Measurements from ENCODE around the gene SDCCAG8. TPM values are rescaled to one million over a fixed set of nuclear protein-coding genes. Genes with fewer than 3 reads are reported as not detected.
"Not testable (repeated sequence)": the region's sequence is repeated elsewhere in the genome, so short reads cannot be mapped to it uniquely, and the experiment has no call there.

Gene SDCCAG8
- total RNA-seq, 4 donors from 2014 or later: 30.2 to 46.4 (median 36.7) TPM

GRCh38 chr1:243335292-243335691, 79.5 kb downstream of the SDCCAG8 start:
- TF ChIP-seq CTCF (IDR thresholded peaks at IDR 0.05) (no peak), POLR2A (IDR thresholded peaks at IDR 0.05) (no peak), POLR2AphosphoS5 (IDR thresholded peaks at IDR 0.05) (no peak), EP300 (IDR thresholded peaks at IDR 0.05) (no peak)
- peaks cover 0 to 77% of the 10 kb centered on the region in 2 donors for H3K36me3 ChIP-seq
- H3K4me3 ChIP-seq: no peak overlapping the region
- no peak for ATAC-seq
- no peaks in the 10 kb centered on the region for H3K4me1 ChIP-seq
- WGBS, 2 donors (ENCODE audit: low coverage in 1 of 2): 93 to 95% methylated on average over 2 to 3 of the region's 3 CpGs
- no peaks in the 10 kb centered on the region for H3K27me3 ChIP-seq
- H3K27ac ChIP-seq: no peak overlapping the region
- H3K9me3 ChIP-seq: no peaks in the 10 kb centered on the region

- Histone ChIP-seq H3K36me3 (peaks cover 0 to 71% of the 10 kb centered on the region in 2 donors), H3K27me3 (no peaks in the 10 kb centered on the region), H3K4me1 (no peaks in the 10 kb centered on the region), H3K27ac (no peak overlapping the region), H3K9me3 (no peaks in the 10 kb centered on the region), H3K4me3 (no peak overlapping the region)
- TF ChIP-seq EP300 (IDR thresholded peaks at IDR 0.05) (no peak), POLR2A (IDR thresholded peaks at IDR 0.05) (no peak), POLR2AphosphoS5 (IDR thresholded peaks at IDR 0.05) (no peak), CTCF (IDR thresholded peaks at IDR 0.05) (no peak)
- 94 to 100% methylated on average over 1 to 2 of the region's 2 CpGs for WGBS, 2 donors (ENCODE audit: low coverage in 1 of 2)
- no peak for ATAC-seq
These were observed 80.3 kb downstream of the SDCCAG8 start for GRCh38 chr1:243336163-243336562.

- H3K27ac ChIP-seq, H3K4me3 ChIP-seq, H3K4me1 ChIP-seq, H3K9me3 ChIP-seq, ATAC-seq, H3K27me3 ChIP-seq: not testable (repeated sequence)
- 91% methylated on average over 2 of the region's 4 CpGs; no CpG with 5 or more reads in 1 of the 2 donors for WGBS, 2 donors (ENCODE audit: low coverage in 1 of 2)
- peaks cover 0 to 44% of the 10 kb centered on the region in 2 donors for H3K36me3 ChIP-seq
These were observed 83.0 kb downstream of the SDCCAG8 start for GRCh38 chr1:243338848-243339247.

DNA sequence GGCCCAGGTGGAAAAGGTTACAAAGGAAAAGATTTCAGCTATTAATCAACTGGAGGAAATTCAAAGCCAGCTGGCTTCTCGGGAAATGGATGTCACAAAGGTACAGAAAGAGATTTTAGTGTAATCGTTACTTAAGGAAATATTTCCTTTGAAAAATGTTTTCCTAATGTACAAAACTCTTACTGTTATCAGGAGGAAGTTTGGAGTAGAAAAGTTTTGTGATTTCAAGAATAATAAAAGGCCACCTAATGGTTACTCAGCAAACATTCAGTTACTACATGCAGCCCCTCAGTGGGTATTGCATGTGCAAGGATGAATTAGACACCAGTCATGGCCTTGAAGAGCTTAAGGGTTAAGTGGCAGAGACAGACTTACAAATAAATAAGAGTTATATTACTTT, 85.2 kb downstream of the SDCCAG8 start:
- WGBS, 2 donors (ENCODE audit: low coverage in 1 of 2): 57 to 61% methylated on average over 2 of the region's 2 CpGs
- ATAC-seq: no peak
- no peak for TF ChIP-seq POLR2AphosphoS5 (IDR thresholded peaks at IDR 0.05)
- no peak for TF ChIP-seq EP300 (IDR thresholded peaks at IDR 0.05)
- no peak for TF ChIP-seq POLR2A (IDR thresholded peaks at IDR 0.05)
- TF ChIP-seq CTCF (IDR thresholded peaks at IDR 0.05): no peak
- Histone ChIP-seq H3K4me3 (no peak overlapping the region), H3K36me3 (peaks cover 0 to 24% of the 10 kb centered on the region in 2 donors), H3K27me3 (no peaks in the 10 kb centered on the region), H3K27ac (no peak overlapping the region), H3K4me1 (no peaks in the 10 kb centered on the region), H3K9me3 (no peaks in the 10 kb centered on the region)

GRCh38 chr1:243343970-243344937, 88.4 kb downstream of the SDCCAG8 start:
- Histone ChIP-seq H3K9me3 (no peaks in the 10 kb centered on the region), H3K27me3 (no peaks in the 10 kb centered on the region), H3K36me3 (peaks cover 0 to 23% of the 10 kb centered on the region in 2 donors), H3K27ac (no peak overlapping the region), H3K4me3 (no peak overlapping the region), H3K4me1 (no peaks in the 10 kb centered on the region)
- TF ChIP-seq POLR2A (IDR thresholded peaks at IDR 0.05) (no peak), CTCF (IDR thresholded peaks at IDR 0.05) (peak; percentile 65 to 70 (median 66))
- 56 to 59% methylated on average over 5 of the region's 5 CpGs for WGBS, 2 donors (ENCODE audit: low coverage in 1 of 2)
- no peak for ATAC-seq

Measured in gastroesophageal sphincter (tissue), 4 donors.